GM18951 (cell line): ENCODE measurements around the gene TRERF1.

Source experiments
- POLR2A ChIP-seq: IDR thresholded peaks from 4 replicates; pipeline ENCODE4 v1.6.1; 2011; ENCODE audit warnings: mild to moderate bottlenecking; ENCODE audit not compliant: insufficient read length, insufficient read depth; ENCODE audit errors: extremely low read depth
- in situ Hi-C: fragments of 300-500 bp; cut with MboI; formaldehyde crosslinking; loops from one replicate; pipeline ENCODE4 v1.12.0; 2022; ENCODE audit warnings: low sequenced_read_pairs, mixed read lengths, inconsistent platforms; ENCODE audit not compliant: unreplicated experiment

TRERF1 gene

DNA sequence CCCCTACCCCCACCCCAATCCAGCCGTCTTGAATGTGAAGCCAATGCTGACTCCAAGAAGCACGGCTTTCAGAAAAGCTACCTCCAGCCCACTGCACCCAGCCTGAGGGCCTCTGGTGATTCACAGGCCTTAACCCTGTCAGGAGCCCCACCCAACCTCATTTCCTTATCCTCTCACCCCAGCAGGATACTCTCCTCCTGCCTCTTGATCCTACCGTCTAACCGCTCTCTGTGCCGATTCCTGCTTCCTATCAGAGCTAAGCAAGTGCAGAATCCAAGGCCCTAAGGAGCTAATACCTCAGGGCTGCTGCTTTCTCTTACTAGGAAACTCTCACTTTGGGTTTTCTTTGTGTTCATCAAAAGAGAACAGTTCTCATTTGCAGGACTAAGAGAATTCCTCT lies 47.2 kb downstream of the TRERF1 start:
- in situ Hi-C loops, result no loop called here
- TF ChIP-seq POLR2A, result no peak

DNA sequence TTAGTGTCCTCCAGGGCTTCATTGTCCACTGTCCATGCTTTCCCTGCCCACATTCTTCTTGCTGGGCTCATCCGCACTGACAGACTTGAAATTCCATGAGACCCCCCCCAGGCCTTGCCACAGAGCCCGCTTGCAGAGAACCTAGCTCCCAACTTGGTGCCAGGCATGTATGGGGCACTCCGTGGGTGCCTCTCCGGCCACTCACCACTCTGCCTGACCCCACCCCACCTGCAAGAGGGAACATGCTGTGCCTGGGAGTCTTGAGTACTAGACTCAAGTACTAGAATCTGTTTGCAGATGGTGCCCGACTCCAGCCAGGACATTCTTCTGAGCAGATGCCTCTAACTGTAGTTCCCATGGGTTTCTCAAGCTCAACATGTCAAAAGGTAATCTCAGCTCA lies 47.9 kb downstream of the TRERF1 start:
- in situ Hi-C loops, result no loop called here
- TF ChIP-seq POLR2A, result no peak

DNA sequence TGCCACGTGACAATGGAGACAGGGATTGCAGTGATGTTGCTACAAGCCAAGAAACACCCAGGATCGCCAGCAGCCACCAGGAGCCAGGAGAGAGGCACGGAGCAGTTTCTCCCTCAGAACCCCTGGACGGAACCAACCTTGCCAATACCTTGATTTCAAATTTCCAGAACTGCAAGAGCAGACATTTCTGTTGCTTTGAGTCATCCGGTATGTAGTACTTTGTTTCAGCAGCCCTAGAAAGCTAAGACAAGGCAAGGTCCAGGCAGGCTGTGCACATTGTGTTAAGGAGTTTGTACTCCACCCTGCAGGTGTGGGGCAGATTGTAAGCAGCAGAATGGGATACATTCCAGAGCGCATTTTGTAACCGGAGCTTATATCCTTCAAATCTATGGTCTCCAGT lies 48.3 kb downstream of the TRERF1 start:
- in situ Hi-C loops, result no loop called here
- TF ChIP-seq POLR2A, result no peak

DNA sequence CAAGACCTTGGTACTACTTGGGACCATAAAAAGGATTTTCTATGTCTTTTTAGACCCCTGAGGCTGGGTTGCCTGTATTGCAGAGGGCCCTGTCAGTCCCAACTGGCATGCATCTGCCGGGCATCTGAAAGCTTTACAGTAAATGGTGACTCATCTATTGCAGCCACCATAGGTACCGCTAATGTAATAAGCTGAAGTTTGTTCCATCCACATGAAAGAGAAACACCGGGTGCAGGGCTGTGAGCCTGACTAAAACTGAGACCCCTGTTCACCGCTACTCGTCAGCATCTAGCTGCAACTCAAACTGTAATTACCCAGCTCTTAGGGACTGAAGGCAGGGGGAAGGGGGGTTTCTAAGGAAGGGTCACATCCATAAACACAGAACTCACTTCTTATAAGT lies 49.5 kb downstream of the TRERF1 start:
- TF ChIP-seq POLR2A, result no peak
- in situ Hi-C loops, result no loop called here

DNA sequence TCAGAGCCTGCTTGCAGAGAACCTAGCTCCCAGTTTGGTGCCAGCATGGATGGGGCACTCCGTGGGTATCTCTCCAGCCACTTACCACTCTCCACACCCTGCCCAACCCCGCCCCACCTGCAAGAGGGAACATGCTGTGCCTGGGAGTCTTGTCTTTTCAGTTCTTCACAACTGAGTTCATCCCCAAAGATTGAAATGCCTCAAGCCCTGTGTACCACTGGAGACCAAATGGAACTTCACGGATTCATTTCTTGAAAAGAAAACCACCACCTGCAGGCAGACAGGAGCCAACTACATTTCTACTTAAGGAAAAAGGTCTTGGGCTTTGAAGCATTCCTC lies 50.1 kb downstream of the TRERF1 start:
- in situ Hi-C loops, result no loop called here
- no peak for TF ChIP-seq POLR2A

DNA sequence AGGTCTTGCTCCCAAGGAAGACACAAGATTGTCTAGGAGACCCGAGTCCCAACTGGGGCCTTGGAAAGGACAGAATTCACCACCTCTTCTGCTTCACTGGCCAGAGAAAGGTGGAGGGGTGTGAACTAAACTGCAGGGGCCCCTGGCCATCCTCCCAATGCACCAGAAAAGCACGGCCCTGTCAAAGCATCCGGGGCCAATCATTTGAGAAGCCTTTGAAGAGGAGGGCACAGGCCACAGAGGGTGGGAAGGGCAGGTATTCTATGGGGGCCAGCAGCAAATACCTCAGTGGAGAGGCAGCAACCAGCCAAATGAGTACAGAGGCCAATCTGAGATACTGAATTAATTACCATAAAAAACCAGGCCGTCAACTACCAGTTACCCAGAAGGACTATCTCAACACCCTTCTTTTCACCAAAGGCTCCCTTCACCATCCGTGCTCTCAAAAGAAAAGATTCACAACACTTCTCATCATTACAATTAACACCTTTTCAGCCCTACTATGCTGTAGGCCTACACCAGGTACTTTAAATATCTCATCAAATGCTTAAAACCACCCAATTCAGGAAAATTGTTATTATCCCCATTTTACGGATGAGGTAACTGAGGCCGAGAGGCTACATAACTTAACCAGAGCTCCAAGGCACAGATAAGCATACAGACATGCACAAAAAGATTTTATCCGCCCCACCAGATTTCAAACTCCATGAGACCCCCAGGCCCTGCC lies 50.7 kb downstream of the TRERF1 start:
- no peak for TF ChIP-seq POLR2A
- in situ Hi-C loops, result no loop called here

DNA sequence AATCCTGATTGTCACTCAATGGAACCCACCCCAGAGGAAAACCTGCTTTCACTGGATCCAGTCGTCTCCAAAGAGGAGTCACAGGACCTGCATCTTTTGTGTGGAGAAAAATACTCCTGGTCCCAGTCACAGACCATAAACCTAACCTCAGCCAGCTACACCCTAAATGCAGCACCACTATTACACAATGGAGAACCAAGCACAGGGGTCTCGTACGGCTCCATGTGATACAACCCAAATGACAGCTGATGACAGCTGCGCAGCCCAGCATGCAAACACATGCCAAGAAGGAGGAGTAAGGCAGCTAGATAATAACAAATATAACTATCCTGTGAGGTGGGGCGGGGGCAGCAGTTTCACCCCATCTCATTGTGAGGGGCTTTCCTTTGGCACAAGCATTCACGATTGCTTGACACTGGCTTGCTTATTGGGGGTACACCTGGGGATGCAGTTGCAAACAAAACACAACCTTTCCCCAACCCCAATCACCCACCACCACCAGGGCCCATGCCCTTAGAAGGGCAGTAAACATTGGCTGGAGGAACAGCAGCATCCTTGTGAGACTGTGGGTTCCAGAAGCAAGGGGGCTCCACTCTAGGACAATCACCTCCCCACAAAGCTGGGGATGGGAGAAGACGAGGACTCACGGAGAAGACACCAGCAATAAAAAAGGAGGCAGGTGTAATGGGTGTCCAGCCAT lies 51.5 kb downstream of the TRERF1 start:
- in situ Hi-C loops, result no loop called here
- no peak for TF ChIP-seq POLR2A

DNA sequence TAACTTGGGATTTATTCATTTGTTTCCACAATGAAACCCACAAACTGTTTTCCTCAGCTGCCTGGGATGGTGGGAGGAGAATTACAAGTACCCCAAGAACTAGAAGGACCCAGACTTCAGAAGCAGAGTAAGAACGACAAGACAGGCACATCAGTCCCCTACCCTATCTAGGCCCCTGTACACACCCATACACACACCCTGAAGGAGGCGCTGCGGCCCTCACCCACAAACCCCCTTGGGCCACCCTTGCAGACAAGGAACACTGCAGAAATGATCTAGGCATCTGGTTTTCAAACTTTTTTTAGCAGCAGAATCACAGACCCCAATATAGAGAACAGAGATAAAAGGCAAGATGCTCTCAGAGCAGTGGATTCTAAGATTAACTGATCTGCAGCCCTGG lies 55.0 kb downstream of the TRERF1 start:
- in situ Hi-C loops, result no loop called here
- TF ChIP-seq POLR2A, result no peak

DNA sequence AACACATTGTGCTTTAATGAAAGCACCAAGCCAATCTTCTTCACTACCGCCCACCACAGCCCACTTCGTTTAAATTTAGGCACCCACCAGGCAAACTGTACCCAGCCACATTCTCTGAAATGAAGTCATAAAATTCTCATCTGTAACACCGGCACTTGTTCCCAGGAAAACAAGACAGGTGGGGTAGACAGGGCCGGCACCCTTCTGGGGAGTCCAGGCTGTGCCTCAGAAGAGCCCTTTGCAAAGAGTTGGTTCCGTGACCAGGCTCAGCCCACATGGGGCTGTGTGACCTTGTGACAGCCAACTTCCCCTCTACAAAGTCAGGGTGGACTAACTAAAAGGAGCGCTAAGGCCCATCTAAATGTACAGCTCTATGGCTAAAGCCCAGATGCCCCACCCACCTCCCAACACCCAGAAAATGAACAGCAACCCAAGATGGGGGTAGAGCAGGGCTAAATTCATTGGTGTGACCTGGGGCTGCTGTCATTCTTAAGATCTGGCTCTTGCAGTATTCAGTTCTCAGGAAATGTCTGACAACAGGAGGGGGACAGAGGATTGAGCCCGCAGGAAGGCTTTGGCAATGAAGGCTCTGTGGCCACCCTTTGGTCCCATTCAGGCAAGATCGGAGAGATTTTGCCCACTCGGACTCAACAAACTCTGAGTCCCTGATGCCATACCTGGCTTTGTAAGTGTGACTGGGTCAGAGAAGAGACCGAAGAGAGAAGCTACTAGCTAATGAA lies 56.7 kb downstream of the TRERF1 start:
- in situ Hi-C loops, result no loop called here
- TF ChIP-seq POLR2A, result no peak

DNA sequence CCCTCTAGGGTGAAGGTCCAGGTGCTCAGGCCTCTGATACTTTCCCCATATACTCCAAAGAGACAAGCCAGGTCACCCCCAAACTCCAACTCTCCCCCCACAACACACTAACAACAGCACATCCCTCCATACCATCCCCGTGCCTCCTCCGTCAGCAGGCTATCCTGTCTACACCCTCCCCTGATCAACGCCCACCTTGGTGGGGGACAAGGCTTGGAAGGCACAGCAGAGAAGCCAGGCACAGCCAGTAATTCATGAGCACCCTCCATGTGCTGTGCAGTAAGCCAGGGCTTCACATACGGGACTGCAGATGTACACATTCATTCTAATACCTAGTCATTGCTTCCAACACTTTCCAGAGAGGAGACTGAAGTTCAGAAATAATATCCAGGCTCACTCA lies 57.6 kb downstream of the TRERF1 start:
- in situ Hi-C loops, result no loop called here
- no peak for TF ChIP-seq POLR2A

DNA sequence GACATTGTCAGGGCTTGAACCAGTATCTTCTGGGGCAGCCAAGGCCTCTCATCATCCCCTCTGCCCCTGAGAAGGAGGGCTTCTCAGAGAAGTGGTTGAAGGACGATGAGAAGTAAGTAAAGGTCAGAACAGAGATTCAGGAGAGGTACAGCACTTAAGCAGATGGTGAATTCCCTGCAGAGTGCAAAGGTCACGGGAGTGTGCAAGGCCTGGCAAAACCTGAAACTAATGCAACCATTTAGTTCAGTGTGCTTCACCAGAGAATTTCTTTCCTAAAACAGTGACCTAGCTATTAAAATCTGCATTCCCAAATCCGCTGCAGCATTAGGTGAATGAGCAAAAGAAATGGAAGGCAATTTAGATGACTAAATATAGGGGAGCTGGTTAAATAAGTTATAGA lies 58.4 kb downstream of the TRERF1 start:
- in situ Hi-C loops, result no loop called here
- TF ChIP-seq POLR2A, result no peak

DNA sequence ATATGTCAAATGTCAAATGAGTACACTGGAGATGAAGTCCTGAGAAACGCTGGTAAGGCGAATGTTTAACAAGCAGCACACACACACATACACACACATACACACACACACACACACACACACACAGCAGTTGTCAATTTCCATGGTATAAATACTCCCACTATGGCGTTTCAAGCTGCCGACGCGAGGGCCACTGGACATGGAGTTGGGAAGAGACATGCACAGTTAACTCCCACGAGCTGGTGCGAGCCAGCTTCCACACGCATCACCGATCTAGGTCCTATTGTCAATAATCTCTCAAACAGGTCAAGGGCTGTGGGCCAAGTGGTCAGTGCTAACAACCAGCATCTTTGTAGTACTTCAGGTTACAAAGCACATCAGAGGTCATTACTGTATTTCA lies 58.9 kb downstream of the TRERF1 start:
- no peak for TF ChIP-seq POLR2A
- in situ Hi-C loops, result no loop called here

DNA sequence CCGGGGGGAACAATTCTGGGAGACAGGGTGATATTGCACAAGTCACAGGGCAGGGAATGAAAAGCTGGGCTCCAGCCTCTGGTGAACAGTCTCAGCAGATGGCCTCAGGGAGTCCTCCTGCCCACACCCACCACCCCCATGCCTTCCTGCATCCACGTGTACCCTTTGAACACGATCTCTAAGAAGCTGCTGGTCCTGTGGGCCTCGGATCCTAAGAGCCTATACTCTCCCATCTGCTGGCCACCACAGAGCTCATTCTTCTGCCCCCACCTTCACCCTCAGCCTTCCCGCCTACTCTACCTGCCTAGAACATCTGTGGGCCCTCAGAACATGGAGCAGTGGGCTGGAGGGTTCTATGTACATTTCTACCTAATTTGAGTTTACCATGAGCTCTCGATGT lies 60.3 kb downstream of the TRERF1 start:
- in situ Hi-C loops, result no loop called here
- no peak for TF ChIP-seq POLR2A
